Activated effector memory CD4-positive, alpha-beta T cell treated with Interleukin-2 at 50 U/mL for 16 hours (primary cell): ENCODE results near the gene DLST.

Experiments
- DNase-seq: peaks from one replicate; pipeline ENCODE4 v3.0.0-alpha.2; 2020

DLST gene

DNA sequence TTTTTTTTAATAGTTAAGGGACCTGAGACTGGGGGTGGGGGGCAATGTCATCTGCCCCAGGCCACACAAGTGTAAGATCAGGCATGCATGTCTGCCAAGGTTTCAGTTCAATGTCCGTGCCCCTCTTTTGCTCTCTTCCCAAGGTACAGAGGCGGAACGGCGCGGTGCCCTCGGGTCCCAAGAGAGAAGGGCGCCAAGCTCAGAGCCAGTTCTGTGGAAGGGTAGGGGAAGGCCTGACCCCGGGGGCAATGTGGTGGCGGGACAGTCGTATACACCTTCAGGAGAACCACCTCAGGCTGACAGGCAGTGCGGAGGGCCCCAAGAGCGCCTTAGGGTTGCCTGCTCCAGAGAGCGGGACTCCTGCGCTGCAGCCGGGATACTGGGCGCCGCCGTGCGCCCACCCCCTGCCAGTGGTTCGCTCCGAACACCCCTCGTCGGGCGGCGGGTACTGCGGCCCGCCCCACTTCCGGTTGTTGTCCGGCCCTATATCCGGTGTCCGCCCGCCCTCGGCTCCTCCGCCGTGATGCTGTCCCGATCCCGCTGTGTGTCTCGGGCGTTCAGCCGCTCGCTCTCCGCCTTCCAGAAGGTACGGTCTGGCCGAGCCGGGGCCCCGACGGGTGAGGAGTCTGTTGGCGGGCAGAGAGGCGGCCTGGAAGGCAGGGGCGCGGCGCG lies at the start of gene DLST:
TSS of gene DLST (plus strand) at position 486 of the 672 bp plus-strand sequence. CDS start at position 524, 38 bp downstream.
- DNase-seq: peak; percentile 83

- no peak for DNase-seq
Measured at GRCh38 chr14:74832849-74833248, 48.9 kb upstream of the DLST start.

DNA sequence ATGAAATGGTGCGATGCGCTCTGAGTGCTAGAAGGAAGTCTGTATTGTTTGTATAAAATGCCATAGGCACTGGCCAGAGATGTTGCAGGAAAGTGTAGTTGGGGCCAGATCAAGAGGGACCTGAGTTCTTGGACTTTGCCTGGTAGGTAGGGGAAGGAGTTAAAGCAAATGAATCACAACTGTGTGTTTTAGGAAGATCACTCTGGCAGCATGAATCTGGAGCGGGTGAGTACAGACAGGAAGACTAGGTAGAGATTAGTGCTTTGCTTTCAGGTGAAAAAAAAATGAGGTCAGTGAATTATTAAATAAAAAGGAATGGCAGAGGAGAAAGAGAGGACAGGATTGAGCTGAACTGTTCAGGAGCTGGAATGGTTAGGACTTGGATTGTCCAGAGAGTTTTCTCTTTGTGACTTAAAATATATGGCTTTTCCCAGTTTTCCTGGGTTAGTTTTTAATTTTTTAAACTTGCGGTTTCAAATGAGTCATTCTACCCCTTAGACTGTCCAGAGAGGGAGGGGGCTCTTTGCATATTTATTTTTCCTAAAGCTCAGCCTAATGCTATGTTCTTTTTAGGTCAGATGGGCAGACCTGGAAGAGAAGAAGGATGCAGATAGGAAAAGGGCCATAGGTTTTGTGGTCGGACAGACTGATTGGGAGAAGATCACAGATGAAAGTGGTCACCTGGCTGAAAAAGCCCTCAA lies 46.9 kb upstream of the DLST start:
- DNase-seq: no peak

GRCh38 chr14:74835645-74836250 lies 46.0 kb upstream of the DLST start:
- DNase-seq: no peak

DNA sequence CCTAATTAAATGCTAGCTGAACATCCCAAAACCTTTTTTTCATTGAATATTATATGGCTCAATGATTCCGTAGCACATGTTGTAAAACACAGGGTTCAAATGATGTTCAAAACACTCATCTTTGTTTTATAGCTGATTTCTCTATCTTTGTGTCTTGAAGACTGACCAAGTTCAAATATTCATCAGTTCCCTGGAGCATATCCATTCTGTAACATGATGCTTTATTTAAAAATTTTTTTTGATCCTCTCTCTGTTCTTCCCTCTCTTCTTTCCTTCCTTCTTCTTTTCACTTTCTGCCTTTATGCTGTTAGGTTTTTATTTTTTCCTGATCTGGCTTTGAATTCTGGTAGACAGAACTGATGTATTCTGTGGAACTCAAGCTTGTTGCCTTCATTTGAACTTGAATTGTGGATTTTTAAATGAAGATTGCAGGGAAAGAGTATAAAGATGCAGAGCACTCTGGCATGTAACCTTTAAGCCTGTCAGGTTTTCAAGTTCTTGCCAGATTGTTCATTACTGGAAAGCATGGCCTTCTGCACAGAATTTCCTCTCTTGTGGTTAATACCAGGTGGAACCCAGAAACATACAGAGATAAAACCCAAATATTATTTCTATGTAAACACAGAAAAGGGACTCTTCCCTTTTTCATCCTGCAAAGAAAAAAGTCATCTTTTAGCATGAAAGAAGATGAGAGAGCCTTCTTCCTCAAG lies 45.3 kb upstream of the DLST start:
- DNase-seq: no peak

DNA sequence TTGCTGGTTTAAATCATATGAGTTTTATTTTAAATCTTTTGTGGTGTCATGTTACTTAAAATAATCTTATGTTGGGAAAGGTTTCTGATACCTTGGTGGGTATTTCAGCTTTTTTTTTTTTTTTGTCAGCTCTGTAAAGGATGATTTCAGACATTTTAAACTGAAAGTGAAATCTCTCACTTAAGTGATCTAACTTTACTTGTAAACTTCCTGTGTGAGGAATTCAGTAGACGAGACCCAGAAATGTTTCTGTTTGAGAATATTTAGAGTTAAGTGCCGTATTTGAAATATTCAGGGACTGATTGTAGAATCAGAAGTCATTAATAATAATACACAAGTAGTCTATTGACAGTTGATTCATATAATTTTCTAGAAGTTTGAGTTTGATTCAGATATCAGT lies 43.5 kb upstream of the DLST start:
- DNase-seq: no peak

- no peak for DNase-seq
Measured at GRCh38 chr14:74840603-74841030, 41.1 kb upstream of the DLST start.

DNA sequence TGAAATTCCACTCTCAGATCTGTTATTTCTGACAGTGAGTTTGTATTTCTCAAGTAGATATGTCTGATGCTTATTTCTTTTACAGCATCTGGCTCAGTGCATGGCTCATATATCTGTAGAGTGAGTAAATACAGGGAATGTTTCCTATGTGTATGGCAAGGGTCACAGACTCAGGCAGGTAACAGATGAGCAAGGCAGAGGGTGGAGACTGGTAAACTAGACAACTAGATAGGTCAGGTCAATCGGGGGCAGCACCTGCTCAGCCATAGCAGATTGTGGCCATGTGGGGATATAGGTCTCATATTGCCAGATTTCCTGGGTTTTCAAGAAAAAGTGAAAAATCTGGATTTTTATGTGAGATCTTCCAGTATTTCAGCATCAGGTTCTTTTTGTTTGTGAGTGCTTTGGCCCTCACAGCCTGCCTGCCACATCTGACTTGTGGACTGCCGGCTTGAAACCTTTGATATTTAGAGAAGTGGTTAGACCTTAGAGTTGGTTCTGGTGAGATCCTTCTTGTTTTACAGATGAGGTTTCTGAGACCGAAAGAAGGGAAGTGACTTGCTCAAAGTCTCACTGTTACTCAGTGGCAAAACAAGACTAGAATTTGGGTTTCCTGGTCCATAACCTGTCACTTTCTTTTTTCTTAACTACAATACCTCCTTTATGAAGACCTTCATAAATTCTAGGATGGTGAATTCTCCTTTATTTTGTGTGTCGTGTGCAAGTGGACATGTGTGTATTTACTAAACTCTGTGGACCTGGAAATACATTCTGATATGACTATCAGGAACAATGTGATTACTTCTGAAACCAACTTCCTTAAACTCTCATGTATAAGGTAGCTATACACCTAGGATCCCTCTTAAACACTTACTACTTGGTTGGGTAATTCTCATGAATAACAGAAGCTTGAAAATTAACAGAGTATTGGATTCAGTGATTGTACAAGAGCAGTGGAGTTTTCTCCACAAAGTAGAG lies 40.2 kb upstream of the DLST start:
- DNase-seq: no peak

DNA sequence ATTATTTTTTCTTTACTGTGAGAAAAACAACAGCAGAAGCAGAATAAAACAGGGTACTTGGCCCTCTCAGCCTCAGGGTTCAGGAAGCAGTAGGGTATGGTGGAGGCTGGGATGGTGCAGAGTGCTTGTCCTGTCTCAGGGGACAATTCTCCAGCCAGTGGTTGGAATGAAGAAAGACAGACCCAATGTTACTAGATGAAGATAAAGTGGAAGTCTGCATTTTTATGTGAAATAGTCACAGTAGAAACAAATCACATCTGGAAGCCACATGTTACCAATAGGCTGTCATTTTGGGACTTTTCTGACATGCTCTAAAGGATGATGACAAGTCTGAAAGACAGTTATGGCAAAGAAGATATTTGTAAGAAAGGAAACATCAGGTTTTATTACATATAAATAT lies 38.1 kb upstream of the DLST start:
- DNase-seq: no peak

DNA sequence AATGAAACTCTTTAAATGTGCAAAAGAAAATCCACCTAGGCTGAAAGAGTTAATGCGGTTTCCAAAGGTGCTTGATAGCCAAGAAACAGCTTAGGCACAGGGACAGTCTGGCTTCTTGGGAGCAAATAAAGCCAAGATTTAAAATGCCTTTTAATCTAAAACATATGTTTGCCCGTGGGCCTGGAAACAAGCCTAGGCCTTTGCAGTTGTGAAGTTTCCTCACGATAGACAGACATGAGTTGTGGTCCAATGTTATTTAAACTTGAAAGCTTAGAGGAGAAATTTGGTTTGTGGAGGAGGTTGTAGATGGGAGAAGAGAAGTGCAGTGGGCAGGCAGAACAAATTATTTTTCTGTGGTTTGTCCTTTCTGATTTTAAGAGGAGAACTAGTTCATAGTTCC lies 35.5 kb upstream of the DLST start:
- no peak for DNase-seq

GRCh38 chr14:74846968-74847665 lies 34.6 kb upstream of the DLST start:
- DNase-seq: no peak

- DNase-seq: no peak
Measured at GRCh38 chr14:74848768-74849167, 32.9 kb upstream of the DLST start.

- no peak for DNase-seq
Measured at GRCh38 chr14:74852922-74853530, 28.7 kb upstream of the DLST start.

- DNase-seq: no peak
Measured at GRCh38 chr14:74853581-74853980, 28.1 kb upstream of the DLST start.

- no peak for DNase-seq
Measured at GRCh38 chr14:74855021-74855420, 26.7 kb upstream of the DLST start.

DNA sequence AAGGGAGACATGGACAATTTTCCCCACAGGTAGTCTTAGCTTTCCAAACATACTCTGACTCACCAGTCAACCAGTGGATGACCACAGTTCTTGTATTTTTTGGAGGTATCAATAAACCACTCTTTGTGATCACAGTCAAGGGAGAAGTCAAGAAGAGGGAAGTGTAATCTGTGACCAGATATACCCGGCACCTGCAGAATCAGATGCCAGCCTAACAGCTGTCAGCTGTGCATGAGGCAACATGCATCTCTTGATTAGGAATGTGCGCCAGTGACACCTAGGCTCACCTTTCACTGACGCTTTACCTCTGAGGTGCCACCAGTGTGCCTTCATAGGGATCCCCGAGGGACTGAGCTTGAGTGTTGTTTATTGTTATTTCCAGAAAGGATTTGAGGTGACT lies 25.8 kb upstream of the DLST start:
- no peak for DNase-seq

DNA sequence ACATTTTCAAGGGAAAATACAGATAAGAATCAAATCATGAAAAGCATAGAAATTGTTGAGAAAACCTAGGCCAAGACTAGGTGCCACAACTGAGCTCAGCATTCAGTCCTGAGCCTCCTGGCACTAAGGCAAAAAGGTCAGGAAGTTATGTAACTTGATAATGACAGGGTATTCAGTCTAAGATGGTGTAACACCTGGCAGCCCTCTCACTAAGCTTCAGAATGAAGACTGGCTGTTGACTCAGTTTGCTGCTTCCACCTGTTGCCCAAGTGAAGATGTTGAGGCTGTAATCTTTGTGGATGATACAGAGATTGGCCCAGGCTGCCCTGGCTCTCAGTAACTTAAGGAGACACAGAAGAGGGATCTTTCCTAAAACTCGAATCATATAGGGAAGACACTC lies 25.4 kb upstream of the DLST start:
- DNase-seq: no peak

GRCh38 chr14:74858022-74858421 lies 23.7 kb upstream of the DLST start:
- DNase-seq: no peak

DNA sequence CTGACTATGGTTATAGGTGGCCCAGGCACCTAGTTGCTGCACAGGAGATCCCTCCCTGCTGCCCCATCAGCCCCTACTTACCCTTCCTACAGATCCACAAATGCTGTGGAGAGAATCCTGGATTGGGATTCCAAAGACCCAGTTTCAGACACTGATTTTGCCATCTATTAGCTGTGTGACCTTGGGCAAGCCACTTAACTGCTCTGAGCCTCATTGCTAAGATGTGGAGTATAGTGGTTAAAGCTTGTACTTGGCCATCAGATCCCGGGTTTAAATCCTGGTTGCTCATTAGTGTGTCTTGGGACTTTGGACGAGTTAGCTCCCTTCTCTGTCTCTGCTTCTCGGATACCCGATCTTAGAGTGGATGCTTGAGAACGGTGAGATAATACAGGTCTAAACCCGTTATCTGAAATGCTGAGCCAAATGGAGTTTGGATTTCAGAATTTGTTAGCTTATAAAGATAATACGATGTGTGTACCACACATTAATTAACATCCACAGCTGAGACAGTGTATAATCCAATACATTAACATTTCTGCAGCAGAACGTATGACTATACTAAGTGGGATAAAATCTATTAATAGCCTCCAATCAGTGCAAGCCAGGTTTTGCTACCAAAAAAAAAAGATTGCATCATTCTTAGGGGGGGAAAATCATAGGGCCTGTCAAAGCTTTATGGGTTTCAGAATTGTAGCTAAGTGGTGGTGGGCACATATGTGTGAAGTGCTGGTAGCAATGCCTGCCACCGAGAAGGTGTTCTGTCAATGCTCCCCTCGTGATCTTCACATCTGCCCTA lies 21.8 kb upstream of the DLST start:
- DNase-seq: no peak
